ENCODE data around the gene BID.
A peak's percentile ranks its signal among the peaks of the same experiment; 100 is the strongest.

The BID gene

GRCh38 chr22:17782621-17783020 is 8.4 kb upstream of the BID start:
- DNase-seq: no peak

GRCh38 chr22:17782158-17782557 is 7.9 kb upstream of the BID start:
- no peak for DNase-seq

- no peak for DNase-seq
Measured at GRCh38 chr22:17781319-17782031, 7.2 kb upstream of the BID start.

- DNase-seq: no peak
Measured at GRCh38 chr22:17780741-17781318, 6.6 kb upstream of the BID start.

- DNase-seq: no peak
Measured at GRCh38 chr22:17780116-17780740, 6.0 kb upstream of the BID start.

- DNase-seq: peak; percentile 44
Measured at GRCh38 chr22:17779286-17780115, 5.2 kb upstream of the BID start.

- DNase-seq: no peak
Measured at GRCh38 chr22:17778412-17778976, 4.2 kb upstream of the BID start.

GRCh38 chr22:17777717-17778044 is 3.4 kb upstream of the BID start:
- no peak for DNase-seq

- no peak for DNase-seq
Measured at GRCh38 chr22:17777005-17777716, 2.9 kb upstream of the BID start.

GRCh38 chr22:17775781-17776465 is 1.7 kb upstream of the BID start:
- no peak for DNase-seq

- no peak for DNase-seq
Measured at GRCh38 chr22:17774926-17775685, 837 bp upstream of the BID start.

- peak; percentile 74 for DNase-seq
Measured at GRCh38 chr22:17773606-17774205, 563 bp downstream of the BID start.

- DNase-seq: no peak
Measured at GRCh38 chr22:17772958-17773605, 1.2 kb downstream of the BID start.

GRCh38 chr22:17772249-17772957 is 1.9 kb downstream of the BID start:
- no peak for DNase-seq

- no peak for DNase-seq
Measured at GRCh38 chr22:17770180-17771077, 3.8 kb downstream of the BID start.

- DNase-seq: no peak
Measured at GRCh38 chr22:17769716-17770082, 4.6 kb downstream of the BID start.

GRCh38 chr22:17769013-17769715 is 5.1 kb downstream of the BID start:
- no peak for DNase-seq
